ENCODE measurements around the gene POLQ. TPM values are rescaled to one million over a fixed set of nuclear protein-coding genes. Genes with fewer than 3 reads are reported as not detected.

POLQ gene
- total and polyA plus RNA-seq, 2 of the 8 experiments (the other 6 are each of a cell fraction or from before 2014, with no cell fraction given) = 3.6 to 15.3 TPM

DNA sequence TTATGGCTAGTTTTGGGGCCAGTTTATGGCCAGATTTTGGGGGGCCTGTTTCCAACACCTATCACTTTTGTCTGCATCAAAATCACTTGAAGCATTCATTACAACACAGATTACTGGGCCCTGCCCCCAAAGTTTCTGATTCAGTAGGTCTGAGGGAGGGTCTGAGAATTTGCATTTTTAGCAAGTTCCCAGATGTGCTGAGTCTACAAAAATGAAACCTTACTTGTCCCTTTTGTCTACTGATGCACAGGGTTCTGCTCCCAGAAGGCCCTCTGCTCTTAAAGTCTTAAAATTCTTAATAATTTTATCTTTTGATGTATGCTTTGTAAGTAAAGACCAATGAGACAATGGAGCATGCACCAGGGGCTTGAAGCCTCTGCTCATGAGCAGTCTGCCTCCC lies 146.0 kb downstream of the POLQ start:
- no peaks in the 10 kb centered on the region for H3K27me3 ChIP-seq (replicated peaks in 1 of 4; ENCODE audit: control insufficient read depth in 3 of 4, extremely low read depth in 1 of 4, insufficient read depth in 3 of 4, low read length in 3 of 4)
- H3K4me2 ChIP-seq (ENCODE audit: insufficient read depth in 1 of 2, low read depth in 2 of 2, low read length in 2 of 2) = no peak overlapping the region
- no peak overlapping the region for H2BK120ac ChIP-seq (replicated peaks; ENCODE audit: low read depth, low read length)
- H3K27ac ChIP-seq (ENCODE audit: low read depth, low read length) = no peak overlapping the region
- no peak overlapping the region for H3K56ac ChIP-seq (replicated peaks; ENCODE audit: insufficient read length, low read depth, low read length)
- ChIA-PET POLR2A (ENCODE audit: partially characterized antibody) (no interaction called here), CTCF (ENCODE audit: partially characterized antibody) (no interaction called here)
- H3K36me3 ChIP-seq (ENCODE audit: control insufficient read depth in 2 of 4, insufficient read depth in 4 of 4, low read length in 3 of 4) = no peaks in the 10 kb centered on the region
- no peak overlapping the region for H2BK15ac ChIP-seq (ENCODE audit: low read length)
- H4K5ac ChIP-seq (ENCODE audit: insufficient read length, low read depth, low read length) = no peak overlapping the region
- no peak overlapping the region for H4K8ac ChIP-seq (ENCODE audit: extremely low read depth, insufficient read depth, low read length)
- no peaks in the 10 kb centered on the region for H3K79me2 ChIP-seq (ENCODE audit: control insufficient read depth in 1 of 2, insufficient read depth in 2 of 2, low read length in 2 of 2)
- H3K4me3 ChIP-seq (ENCODE audit: extremely low read depth in 1 of 4, insufficient read depth in 2 of 4, low read depth in 3 of 4, low read length in 4 of 4) = no peak overlapping the region
- FAIRE-seq = no peak
- H2BK5ac ChIP-seq (ENCODE audit: low read depth, low read length) = no peak overlapping the region
- H3K79me1 ChIP-seq (ENCODE audit: low read depth, low read length) = no peaks in the 10 kb centered on the region
- no peak overlapping the region for H2BK20ac ChIP-seq (ENCODE audit: low read length)
- no peak overlapping the region for H4K91ac ChIP-seq (replicated peaks; ENCODE audit: insufficient read length, low read length)
- no peaks in the 10 kb centered on the region for H3K23me2 ChIP-seq (ENCODE audit: low read depth, low read length)
- H2BK12ac ChIP-seq (ENCODE audit: low read depth, low read length) = no peak overlapping the region
- no peak overlapping the region for H3K9ac ChIP-seq (replicated peaks in 1 of 4; ENCODE audit: extremely low read depth in 1 of 4, low read depth in 3 of 4, low read length in 3 of 4)
- H3K4me1 ChIP-seq (replicated peaks in 1 of 4; ENCODE audit: control insufficient read depth in 3 of 4, insufficient read depth in 4 of 4, low read length in 3 of 4) = no peaks in the 10 kb centered on the region
- H3K23ac ChIP-seq (ENCODE audit: insufficient read length) = no peak overlapping the region
- H4K20me1 ChIP-seq (replicated peaks in 1 of 2; ENCODE audit: control insufficient read depth in 1 of 2, insufficient read depth in 2 of 2, low read length in 2 of 2) = no peaks in the 10 kb centered on the region
- H3K14ac ChIP-seq (ENCODE audit: insufficient read length) = no peak overlapping the region
- no peak overlapping the region for H3K18ac ChIP-seq (ENCODE audit: extremely low read depth, low read length)
- no peak overlapping the region for H2AK5ac ChIP-seq (ENCODE audit: low read depth, low read length)
- no peak overlapping the region for H2AFZ ChIP-seq (ENCODE audit: low read length)
- DNase-seq (ENCODE audit: low read depth in 1 of 2, low spot score in 2 of 2) = no peak
- no peak overlapping the region for H3K4ac ChIP-seq (replicated peaks; ENCODE audit: insufficient read length, low read depth, low read length)
- no peaks in the 10 kb centered on the region for H3K9me3 ChIP-seq (ENCODE audit: insufficient read depth in 2 of 2, low read depth in 1 of 2, low read length in 1 of 2)
- TF ChIP-seq SRF (IDR thresholded peaks at IDR 0.05; ENCODE audit: low read depth, low read length) = no peak
- no peak for TF ChIP-seq CTBP2 (IDR thresholded peaks at IDR 0.05; ENCODE audit: borderline replicate concordance, insufficient read depth, insufficient read length, low read length)
- TF ChIP-seq TAF7 (optimal IDR thresholded peaks at IDR 0.05; ENCODE audit: borderline replicate concordance, low read depth, low read length) = no peak
- TF ChIP-seq POU5F1 (IDR thresholded peaks at IDR 0.05; ENCODE audit: low read depth, low read length) = no peak
- TF ChIP-seq SAP30 (IDR thresholded peaks at IDR 0.05; ENCODE audit: insufficient read depth, insufficient replicate concordance, low read length) = no peak
- TF ChIP-seq PHF8 (conservative IDR thresholded peaks at IDR 0.05; ENCODE audit: low read depth, low read length) = no peak
- TF ChIP-seq KDM4A (IDR thresholded peaks at IDR 0.05; ENCODE audit: low read depth, low read length, severe bottlenecking) = no peak
